Ammon's horn (tissue), 1 donor: ENCODE results near the gene CUX1.
"Not testable (repeated sequence)": the region's sequence is repeated elsewhere in the genome, so short reads cannot be mapped to it uniquely, and the experiment has no call there.

ENCODE experiments used
- DNase-seq: peaks from one replicate; pipeline ENCODE4 v3.0.0-alpha.2; 2016; ENCODE audit warnings: low spot score

The CUX1 gene

DNA sequence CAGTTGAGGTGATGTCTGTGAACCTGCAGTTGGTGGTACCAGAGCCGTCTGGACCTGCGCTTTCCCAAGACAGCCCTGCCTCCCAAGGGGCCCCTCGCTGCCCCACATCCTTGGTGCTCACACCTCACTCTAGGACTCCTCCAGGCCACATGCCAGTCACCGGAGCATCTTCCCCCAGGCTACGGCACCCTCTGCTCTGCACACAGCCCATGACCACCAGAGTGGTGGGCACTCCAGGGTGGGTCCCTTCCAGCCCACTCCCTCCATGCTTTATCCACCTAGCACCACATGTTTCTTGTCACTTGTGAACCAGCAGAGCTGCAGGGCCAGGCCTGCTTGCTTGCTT, 285.6 kb downstream of the CUX1 start:
- DNase-seq = no peak

DNA sequence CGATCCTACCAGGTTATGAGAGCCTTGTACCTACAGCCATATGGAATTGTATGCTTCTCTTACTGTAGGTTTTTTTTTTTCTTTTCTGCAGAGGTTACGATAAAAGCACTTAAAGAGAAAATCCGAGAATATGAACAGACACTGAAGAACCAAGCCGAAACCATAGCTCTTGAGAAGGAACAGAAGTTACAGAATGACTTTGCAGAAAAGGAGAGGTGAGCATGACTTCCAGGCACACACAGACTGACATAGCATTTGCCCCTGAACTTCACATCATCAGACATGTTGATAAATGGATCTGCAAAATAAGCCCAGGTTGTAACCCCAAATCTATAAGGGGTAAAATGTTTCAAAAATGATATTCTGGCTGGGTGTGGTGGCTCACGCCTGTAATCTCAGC, 286.8 kb downstream of the CUX1 start:
- DNase-seq = no peak

DNA sequence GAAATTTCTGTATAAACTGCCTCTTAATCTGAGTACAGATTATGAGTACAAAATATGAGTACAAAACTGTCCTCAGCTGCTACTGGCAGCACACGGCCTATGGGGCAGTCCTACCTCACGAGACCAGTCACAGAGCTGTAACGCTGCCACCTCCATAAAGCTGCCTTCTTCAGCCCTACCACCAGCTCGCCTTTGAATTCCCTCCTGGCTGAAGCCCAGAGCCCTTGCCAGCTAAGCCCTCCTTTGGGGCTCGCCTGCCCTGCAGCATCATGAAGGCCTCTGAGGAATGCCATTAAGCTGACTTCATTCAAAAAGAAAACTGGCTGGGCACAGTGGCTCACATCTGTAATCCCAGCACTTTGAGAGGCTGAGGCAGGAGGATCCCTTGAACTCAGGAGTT, 289.2 kb downstream of the CUX1 start:
- DNase-seq = no peak

DNA sequence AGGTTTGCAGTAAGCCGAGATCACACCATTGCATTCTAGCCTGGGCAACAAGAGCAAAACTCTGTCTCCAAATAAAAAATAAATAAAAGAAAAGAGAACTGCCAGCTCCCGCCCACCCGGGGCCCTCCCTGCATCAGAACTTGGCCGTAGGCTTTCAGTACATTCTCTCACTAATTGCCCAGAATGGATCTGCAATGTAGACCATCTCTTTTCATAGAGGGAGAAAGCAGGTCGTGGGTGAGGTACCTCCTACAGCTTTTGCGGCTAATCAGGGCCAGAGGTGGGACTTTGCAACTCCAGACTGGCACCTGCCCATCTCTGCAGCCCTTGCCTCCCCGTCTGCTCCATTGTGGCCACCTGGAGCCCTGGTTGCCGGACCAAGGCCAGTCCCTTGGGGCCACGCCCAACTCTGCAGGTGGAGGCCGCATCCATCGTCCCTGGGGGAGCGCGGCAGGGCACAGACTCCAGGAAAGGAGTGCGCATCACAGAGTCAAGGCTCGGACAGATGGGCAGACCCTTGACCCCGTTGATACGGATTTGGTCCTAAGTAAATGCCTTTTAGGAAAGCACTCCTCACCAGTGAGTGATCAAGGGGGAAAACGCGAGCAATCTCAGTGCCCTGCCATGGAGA, 290.2 kb downstream of the CUX1 start:
- no peak for DNase-seq

DNA sequence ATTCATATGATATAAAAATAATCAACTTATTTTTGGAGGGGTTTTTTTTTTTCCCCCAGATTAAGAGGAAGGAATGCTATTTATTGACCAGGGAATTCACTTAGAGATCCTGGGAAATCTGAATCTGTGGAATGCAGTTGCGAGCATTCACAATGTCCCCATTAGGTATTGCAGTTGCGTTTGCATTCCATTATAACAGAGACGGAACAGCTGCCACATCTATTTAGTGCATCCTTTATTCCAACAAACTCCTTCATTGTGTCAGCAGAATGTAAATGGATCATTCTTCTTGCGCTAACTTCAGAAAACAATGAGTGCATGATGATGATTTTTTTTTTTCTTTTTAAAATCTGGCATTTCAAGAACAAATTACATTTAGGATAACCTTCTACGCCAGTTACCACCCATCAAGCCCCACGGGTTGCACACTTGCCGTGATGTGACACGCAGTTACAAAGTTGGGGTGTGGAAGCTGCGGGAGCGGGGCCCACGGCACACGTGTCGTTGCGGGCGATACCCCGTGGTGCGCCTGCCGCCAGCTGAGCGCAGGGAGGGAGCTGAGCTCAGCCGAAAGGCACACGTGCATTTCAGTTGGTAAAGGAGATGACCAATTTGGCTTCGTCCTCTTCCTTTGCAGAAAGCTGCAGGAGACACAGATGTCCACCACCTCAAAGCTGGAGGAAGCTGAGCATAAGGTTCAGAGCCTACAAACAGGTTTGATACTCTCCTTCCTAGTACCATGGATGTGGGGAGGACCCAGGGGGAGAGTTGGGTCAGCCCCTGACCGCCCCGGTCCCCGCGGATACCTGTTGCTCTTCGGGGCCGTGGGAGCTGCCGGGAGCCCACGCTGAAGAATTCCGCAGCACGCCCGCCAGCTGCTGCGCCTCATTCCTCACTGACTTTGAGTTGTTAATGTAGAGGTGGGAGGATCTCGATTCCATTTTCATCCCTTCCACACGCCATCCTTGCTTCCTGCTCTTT, 293.9 kb downstream of the CUX1 start:
- peak; percentile 49 for DNase-seq

DNA sequence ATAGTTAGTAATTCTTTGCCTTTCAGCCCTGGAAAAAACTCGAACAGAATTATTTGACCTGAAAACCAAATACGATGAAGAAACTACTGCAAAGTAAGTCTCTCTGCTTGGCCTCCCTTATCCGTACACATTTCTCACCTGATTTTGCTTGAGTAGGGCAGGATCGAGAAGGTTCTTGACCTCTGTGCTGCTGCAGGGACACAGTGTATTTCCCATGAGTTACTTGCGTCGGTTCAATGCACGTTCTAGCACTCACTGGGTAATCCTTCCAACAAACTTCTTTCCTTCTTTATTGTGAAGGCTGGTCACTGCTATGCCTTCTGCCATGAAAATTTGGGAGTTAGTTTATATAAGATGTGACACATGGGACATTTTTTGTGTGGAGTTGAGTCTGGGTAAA, 297.8 kb downstream of the CUX1 start:
- no peak for DNase-seq

DNA sequence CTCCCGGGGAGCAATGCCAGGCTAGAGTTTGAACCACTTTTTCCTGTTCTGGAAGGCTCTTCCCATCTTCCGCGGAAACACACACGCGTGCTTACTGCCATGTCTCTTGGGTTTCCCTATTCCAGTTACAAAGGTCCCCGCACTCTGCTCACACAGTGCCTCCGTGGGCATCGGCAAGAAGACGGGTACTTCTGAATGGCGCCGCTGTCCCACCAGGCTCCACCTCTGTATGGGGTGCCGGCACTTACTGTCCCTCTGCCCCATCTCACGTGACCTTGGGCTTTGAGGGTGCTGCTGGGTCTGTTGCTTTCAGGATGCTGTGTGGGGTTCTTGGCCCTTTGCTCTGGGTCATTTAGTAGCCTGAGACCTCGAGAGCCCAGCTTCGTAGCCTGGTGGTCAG, 298.5 kb downstream of the CUX1 start:
- DNase-seq = no peak

DNA sequence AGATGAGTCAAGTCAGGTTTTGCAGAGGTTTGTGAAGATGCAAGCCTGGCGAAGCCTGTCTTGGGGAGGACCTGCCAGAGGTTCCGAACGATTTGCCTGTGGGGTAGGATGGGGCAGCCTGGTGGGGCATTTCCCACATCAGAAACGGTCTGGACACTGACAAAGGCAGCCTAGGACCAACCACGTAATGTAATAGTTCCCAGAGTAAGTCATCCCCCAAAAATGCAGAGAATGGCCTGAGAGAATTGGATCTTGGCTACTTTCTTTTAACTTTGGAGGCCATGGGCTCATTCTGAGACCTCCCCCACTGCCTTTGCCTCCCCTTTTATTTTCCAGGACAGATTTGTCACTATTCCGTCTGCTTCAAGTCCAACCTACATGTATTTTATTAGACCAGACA, 300.3 kb downstream of the CUX1 start:
- no peak for DNase-seq

DNA sequence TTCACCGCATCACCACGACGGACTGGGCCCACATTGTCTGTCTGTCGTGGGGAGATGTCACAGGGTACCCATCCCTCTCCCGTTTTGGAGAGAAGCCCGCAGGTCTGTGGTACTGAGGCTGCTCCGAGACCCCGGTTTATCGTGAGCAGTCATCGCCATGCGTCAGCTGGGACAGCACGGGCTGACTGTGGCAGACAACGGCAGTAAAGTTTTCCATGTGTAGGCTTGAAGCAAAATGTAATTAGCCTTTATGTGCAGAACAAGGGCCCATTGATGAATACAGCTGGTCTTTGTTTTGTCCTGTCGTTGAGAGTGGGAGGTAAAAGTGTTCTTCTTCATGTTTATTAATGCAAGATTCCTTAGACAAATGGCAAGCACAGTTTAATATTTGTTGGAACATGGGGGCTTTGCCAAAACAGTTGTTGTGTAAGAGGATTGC, 301.8 kb downstream of the CUX1 start:
- DNase-seq = peak; percentile 84

DNA sequence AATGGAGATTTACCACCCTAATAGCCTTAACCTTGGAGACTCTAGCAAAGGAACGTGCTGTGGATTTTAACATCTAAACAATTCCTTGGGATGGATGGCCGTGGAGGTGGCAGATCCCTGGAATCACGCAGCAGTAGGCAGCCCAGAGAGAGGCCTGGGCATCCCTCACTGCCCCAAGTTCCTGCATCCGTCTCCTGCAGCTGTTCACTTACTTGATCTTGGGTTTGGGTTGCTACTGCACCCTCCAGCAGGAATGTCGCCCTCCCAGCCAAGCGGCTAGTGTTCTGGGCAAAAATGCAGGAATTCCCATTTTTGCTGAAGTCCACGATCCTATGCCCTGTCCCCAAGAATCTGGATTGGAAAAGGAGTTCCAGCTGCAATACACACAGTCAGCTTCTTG, 302.5 kb downstream of the CUX1 start:
- DNase-seq = peak; percentile 20

DNA sequence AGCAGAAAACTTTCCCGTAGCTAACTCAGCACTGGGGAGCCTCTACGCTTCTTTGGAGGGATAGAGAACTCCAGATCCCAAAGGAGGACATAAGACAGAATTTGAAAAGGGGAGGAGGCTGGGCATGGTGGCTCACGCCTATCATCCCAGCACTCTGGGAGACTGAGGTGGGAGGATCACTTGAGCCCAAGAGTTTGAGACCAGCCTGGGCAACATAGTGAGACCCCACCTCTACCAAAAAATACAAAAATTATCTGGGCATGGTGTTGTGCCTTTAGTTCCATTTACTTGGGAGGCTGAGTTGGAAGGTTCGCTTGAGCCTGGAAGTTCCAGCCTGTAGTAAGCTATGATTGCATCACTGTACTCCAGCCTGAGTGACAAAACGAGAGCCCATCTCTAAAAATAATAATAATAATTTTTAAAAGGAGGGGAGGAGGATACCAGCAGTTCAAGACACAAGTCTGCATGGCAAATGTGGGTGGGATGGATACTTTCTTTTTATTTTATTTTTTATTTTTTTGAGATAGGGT, 303.3 kb downstream of the CUX1 start:
- DNase-seq = no peak

DNA sequence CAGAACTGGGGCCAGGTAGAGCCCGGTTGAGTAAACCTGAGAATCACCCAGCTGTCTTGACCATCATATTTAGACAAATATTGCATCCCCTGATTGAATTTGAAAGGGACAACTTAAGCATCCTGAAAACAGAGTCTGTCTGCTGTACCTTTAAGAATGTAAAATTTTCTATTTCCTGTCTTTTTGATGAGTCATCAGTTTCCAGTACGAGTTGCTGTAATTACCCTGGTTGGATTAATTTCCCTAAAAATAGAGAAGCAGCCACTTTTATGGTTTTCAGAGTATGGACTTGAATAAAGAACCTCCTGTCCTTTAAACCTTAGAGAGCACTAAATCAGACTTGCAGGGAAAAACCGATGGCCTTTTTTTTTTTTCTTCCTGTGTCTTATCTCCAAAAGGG, 304.6 kb downstream of the CUX1 start:
- no peak for DNase-seq

DNA sequence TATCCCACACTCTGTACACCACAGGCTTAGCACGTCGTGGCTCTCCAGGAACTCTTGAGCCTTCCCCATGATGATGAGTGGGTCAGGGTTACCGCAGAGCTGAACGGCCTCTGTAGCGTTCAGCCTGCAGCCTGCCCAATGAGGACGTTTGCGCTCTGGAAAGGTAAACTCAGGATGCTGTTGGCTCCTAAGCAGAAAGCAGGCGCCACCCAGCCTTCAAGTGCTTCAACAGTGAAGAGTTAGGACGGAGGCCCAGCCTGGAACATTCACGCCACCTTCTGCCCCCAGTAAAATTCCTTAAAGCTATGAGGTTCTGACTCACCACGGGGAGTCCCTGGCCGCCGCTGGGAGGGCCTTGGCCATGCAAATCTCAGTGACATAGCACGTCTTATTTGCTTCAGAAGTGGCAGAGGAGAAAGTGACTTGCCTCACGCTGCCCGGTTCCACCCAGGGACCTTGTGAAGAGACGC, 307.7 kb downstream of the CUX1 start:
- DNase-seq = no peak

DNA sequence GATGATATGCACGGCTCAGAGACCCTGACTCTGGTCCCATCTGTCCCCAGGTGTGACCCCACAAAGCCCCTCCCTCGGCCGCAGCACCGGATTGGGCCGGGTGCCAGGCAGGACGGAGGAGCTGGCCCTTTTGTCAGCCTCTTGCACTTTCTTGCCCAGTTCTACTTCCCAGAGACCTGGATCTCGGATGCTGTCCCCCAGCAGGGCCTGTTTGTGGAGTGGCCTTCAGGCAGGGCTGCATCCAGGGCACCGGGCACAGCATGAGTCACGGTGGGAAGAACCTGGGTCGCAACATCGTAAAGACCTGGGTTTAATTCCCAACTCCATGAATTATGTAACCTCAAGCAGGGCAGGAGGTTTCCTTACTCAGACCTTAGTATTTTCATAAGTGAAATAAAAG, 310.9 kb downstream of the CUX1 start:
- no peak for DNase-seq

DNA sequence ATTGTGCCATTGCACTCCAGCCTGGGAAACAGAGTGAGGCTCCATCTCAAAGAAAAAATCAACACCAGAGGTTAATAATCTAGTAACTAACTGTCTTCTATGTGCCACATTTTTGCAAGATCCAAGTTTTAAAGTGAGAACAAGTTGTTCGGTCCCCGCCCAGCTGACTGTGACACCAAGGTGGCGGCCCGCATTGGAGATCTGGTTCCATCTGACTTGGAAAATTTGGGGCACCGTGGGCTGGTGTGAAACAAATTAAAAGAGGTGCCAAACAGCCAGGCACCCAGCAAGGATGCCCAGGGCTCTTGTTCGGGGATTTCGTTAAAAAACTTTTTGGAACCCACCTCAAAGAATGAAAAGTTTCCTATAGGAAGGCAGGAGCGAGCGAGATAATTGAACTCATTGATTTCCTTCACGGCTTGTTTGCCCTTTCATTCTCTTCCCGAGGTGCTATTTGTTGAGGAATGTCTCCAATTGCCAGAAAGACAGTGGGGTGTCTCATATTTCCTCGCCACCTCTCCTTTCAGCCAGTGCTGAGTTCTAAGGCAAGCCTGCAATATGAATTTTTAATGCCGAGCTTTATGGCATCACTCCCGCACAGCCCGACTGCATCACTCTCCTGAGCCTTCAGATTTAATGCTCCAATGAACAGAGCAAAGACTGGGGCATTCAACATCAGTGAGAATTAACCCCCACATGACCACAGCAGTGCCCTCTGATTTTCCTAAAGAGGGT, 312.4 kb downstream of the CUX1 start:
- no peak for DNase-seq

DNA sequence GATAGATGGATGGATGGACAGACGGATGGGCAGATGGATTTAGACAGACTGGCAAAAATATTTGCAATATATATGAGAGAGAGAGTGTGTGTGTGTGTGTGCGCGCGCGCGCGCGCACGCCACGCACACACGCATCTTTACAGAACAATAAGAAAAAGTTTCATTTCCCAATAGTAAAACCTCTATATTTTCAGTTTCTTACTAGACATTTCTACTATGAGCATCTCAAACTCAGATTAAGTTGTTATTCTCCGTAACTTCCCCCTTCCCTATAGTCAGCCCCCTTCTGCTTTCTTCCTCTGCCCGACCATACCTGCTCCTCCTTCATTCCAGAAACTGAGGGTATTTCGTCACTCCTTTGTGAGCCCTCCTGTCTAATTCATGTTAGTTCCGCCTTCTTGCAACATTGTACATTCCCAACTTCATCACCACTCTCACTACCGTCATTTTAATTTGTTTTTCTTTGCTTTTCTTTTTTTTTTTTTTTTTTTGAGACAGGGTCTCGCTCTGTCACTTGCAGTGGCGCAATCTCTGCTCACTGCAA, 314.9 kb downstream of the CUX1 start:
- no peak for DNase-seq

DNA sequence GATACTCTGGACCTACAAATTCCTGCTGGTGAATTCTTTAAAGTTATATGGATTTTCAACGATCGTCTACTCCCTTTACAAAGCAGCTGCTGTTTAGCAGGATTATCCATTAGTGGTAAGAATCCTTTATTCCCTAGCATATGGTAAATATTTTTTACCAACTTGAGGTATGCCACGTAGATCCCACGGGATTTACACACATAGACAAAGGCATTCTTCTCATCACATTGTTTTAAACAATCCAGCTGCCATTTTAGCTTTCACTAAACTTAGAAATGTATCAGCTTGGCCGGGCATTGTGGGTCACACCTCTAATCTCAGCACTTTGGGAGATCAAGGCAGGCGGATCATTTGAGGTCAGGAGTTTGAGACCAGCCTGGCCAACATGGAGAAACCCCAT, 321.2 kb downstream of the CUX1 start:
- DNase-seq = no peak

DNA sequence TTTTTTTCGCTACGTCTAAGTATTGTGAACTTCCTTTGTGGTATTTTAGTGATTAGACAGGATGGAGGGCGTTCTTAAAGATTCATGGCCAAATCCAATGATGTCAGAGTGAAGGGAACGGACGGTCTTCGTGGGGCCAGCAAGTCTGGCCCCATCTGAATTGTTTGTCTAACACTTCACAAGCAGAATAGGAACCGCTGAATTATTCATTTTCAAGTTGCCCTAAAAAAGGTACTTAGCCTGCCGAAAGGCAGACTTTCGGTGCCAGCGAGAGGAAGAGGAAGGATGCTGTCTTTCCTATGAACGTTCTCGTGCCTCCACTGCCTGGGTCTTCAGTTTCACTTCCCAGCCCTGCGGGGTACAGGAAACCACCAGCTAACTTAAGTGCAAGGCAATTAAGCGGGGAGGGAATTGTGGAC, 323.5 kb downstream of the CUX1 start:
- peak; percentile 66 for DNase-seq

DNA sequence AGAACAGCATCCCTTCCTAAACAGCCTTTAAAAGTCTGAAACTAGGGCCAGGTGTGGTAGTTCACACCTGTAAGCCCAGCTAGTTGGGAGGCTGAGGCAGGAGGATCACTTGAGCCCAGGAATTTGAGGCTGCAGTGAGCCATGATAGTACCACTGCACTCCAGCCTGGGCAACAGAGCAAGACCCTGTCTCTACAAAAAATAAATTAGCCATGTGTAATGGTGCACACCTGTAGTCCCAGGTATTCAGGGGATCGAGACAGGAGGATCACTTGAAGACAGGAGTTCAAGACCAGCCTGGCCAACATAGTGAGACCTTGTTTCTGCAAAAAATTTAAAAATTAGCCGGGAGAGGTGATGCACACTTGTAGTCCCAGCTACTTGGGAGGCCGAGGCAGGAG, 325.0 kb downstream of the CUX1 start:
- DNase-seq = not testable (repeated sequence)

DNA sequence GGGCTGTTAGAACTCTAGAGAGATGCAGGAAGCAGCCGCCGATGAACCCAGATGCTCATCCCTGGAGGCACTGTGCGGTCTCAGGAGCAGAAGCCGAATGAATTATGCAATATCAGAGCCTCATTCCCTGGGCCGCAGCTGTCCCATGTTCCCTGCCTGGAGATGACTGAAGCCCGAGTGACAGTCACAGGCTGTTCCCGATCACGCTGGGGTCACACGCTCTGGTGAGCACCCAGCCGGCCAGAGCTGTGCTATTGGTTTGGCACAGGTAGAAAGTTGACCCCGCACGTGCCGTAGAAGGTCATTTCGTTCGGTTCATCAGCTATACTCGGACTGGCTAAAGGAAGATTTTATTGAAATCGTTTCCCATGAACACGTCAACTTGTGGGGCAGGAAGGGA, 328.7 kb downstream of the CUX1 start:
- peak; percentile 60 for DNase-seq

DNA sequence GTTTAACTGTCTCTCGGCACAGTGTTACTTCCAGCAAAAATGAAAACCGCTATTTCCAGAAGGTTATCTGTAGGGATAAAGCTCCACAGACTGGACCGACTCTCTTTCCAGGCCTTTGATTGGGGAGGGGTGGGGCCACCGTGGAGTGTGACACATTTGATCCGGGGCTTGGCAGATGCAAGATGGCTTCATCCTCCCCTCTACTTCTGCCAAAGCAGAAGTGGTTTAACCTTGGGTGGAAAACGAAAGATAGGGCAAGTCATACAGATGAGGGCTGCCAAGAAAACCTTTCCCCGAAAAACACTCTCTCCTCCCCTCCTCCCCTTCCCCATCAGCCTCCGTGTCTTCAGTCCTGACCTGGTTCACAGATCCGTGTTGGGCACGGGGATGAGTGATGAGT, 329.6 kb downstream of the CUX1 start:
- peak; percentile 8 for DNase-seq

DNA sequence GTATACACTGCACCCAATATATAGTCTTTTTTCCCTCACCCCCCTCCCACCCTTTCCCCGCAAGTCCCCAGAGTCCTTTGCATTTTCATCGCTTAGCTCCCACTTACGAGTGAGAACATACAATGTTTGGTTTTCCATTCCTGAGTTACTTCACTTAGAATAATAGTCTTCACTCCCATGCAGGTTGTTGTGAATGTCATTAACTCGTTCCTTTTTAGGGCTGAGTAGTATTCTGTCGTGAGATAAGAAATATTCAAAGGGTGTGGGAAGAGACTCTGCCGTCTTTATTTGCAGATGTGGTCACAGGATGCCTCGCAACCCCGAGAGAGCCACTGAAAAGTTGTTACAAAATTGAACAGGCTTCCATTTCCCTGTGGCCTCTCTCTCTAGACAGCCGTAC, 331.4 kb downstream of the CUX1 start:
- no peak for DNase-seq
